GM12801 (cell line): ENCODE measurements around the gene RTF2.

Experiments used
- CTCF ChIP-seq: IDR thresholded peaks from one replicate; pipeline ENCODE4 v1.5.1; 2011; ENCODE audit warnings: control low read depth; ENCODE audit not compliant: insufficient read length; ENCODE audit errors: extremely low read depth

RTF2 gene

DNA sequence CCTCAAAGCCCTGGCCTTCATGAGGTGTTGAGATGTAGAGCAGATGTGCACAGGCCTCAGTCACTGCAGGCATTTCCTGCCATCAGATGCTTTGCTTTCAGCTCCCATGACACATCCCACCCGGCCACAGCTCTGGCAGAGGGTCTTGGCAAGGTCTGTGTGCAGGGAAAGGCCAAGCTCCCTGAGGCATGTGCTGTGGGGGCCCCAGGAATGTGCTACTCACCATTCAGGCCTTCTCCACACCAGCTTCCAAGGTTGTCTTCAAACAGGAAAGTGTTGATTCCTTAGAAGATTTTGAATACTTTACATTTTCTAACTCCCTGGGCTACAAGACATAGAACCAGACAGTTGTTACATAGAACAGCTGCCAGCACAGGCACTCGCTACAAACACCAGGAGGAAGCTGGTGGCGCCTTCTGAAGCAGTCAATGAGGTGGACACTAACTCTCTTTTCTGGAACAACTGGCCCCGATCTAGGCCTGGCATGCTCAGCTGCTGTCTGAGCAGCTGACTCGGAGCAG lies 28.6 kb upstream of the RTF2 start:
- TF ChIP-seq CTCF, result no peak

DNA sequence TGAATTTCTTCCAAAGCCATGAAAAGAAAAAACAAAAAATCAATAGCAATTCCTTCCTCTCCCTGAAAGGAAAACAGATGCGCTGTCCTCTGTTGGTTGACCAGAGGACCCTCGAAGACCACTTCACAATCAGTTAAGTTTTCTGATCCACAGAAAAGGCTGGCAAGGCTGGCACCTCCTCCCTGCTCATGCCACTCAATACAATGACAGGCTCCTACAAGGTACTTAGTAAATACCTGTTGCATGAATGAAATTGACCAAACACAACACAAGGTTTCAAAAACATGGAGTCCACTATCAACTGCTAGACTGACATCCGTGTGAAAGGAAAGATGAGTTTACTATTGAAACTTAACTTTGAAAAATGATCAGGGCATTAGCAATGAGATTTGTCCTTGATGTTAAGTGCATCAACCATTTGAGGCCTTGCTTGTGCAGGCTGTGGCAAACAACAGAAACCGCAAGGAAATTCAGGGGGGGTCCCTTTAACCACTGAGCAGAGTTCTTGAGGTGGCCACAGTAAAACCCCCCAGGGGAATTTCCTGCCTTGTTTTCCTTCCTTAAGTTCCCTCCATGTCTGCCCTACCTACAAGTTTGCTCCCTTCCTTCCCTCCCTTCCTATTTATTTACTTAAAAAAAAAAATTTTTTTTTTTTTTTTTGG lies 27.9 kb upstream of the RTF2 start:
- TF ChIP-seq CTCF, result no peak

- no peak for TF ChIP-seq CTCF
Observed at GRCh38 chr20:56442389-56443365, 25.8 kb upstream of the RTF2 start.

- TF ChIP-seq CTCF, result no peak
Observed at GRCh38 chr20:56443654-56444540, 24.5 kb upstream of the RTF2 start.

DNA sequence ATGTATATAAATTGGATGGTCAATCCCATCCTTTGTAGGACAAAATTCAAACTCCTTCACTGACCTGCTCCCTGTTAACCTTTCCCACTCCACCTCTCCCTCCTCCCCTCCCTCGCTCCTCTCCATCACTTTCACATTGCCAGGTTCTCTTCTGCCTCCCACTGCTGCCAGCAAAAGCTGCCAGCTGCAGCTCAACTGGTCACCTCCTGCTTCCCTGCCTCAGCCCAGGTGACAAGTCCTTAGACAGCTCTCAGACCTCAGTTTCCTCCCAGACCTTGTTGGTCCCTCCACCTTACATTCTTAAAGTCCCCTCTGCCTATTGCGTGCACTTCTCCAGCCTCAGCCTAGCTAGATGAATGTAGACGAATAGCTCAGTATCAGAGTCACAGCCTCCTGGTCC lies 23.3 kb upstream of the RTF2 start:
- TF ChIP-seq CTCF, result no peak

- no peak for TF ChIP-seq CTCF
Observed at GRCh38 chr20:56445540-56445939, 22.9 kb upstream of the RTF2 start.
